Mucosa of descending colon (tissue), 3 donors: ENCODE results near the gene RHOG. TPM values are rescaled to one million over a fixed set of nuclear protein-coding genes. Genes with fewer than 3 reads are reported as not detected.
A peak's percentile ranks its signal among the peaks of the same experiment; 100 is the strongest.

Source experiments
- ATAC-seq: fragments of 200-7000 bp; cut with Tn5 transposase; one replicate; pipeline ENCODE4 v1.9.1; 2020; ENCODE audit warnings: mild to moderate bottlenecking, moderate library complexity
- DNase-seq, 3 donors: peaks; one replicate each; pipeline ENCODE4 v3.0.0-alpha.2; 2020
- H3K36me3 ChIP-seq: fragments of 200-600 bp; one replicate; pipeline ENCODE4 v1.8.0; 2021; ENCODE audit warnings: low read depth, mild to moderate bottlenecking
- H3K4me1 ChIP-seq: fragments of 200-600 bp; one replicate; pipeline ENCODE4 v1.8.0; 2021; ENCODE audit warnings: low read depth, mild to moderate bottlenecking
- H3K4me3 ChIP-seq: fragments of 200-600 bp; one replicate; pipeline ENCODE4 v1.8.0; 2021; ENCODE audit warnings: mild to moderate bottlenecking
- H3K9me3 ChIP-seq: fragments of 200-600 bp; one replicate; pipeline ENCODE4 v1.8.0; 2021; ENCODE audit warnings: mild to moderate bottlenecking
- CTCF ChIP-seq: fragments of 200-600 bp; IDR thresholded peaks from one replicate; pipeline ENCODE4 v1.8.0; 2022; ENCODE audit warnings: antibody characterized with exemption, mild to moderate bottlenecking
- intact Hi-C, 2 donors: fragments of 100-400 bp; cut with DNase I in 1 of 2; cut with micrococcal nuclease in 1 of 2; formaldehyde crosslinking; loops; one replicate each; pipeline versions ENCODE4 v1.11.0 to v1.11.1; 2022; cut with DNase I, micrococcal nuclease
- total RNA-seq, 3 donors: library from RNA; stranded (reverse); fragmentation: NEBNext Ultra II Directional in 2 of 3; extraction: Animal tissue kit (Norgen Biotek cat#: 25700) in 2 of 3; gene quantifications; one replicate each; pipeline versions ENCODE4 v1.2.1 to v1.2.4, GENCODE V29; 2021 to 2023
- donor health status: DM: no; HTN: no; CAD: no; lungs with moderate emphysema.
- donor health status: DM: no; HTN: no; CAD: no.
- donor health status: DM: no; HTN: yes; CAD: no.

Gene RHOG
- total RNA-seq, 3 donors from 2014 or later: 62.7 to 77.2 (median 74.1) TPM

DNA sequence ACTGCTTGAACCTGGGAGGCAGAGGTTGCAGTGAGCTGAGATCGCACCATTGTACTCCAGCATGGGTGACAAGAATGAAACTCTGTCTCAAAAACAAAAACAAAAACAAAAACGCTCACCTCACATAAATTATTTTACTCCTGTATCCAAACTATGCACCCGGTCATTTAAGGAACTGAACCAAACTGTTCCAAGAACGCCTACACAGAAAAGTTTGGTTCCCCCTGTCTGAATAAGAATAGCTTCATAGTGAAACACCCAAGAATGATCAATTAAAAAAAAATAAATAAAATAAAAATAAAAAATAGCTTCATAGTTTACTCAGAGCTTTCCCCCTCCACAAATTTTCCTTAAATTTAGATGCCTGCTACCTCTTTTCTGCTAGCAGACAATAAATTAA lies 57.1 kb downstream of the RHOG start:
- no peak for ATAC-seq
- Histone ChIP-seq H3K4me3 (no peak overlapping the region), H3K4me1 (peaks cover 8% of the 10 kb centered on the region), H3K9me3 (no peaks in the 10 kb centered on the region), H3K36me3 (no peaks in the 10 kb centered on the region)
- intact Hi-C loops: no loop called here
- no peak for TF ChIP-seq CTCF
- no peak for DNase-seq

DNA sequence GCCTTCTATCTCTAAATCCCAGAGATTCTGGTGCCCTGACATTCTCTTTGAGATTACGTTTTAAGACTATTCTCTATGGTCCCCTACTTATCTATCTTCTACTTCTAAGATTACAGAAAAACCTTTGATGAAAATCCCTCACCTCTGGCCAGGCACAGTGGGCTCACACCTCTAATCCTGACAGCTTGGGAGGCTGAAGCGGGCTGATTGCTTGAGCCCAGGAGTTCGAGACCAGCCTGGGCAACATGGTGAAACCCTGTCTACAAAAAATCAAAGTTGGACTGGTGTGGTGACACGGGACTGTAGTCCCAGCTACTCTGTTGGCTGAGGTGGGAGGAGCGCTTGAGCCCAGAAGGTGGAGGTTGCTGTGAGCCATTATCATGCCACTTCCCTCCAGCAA lies 57.8 kb downstream of the RHOG start:
- TF ChIP-seq CTCF: no peak
- no peaks in the 10 kb centered on the region for H3K36me3 ChIP-seq
- intact Hi-C loops: no loop called here
- no peaks in the 10 kb centered on the region for H3K9me3 ChIP-seq
- DNase-seq (no peak), ATAC-seq (peak; percentile 22)
- H3K4me3 ChIP-seq: no peak overlapping the region
- peaks cover 8% of the 10 kb centered on the region for H3K4me1 ChIP-seq

DNA sequence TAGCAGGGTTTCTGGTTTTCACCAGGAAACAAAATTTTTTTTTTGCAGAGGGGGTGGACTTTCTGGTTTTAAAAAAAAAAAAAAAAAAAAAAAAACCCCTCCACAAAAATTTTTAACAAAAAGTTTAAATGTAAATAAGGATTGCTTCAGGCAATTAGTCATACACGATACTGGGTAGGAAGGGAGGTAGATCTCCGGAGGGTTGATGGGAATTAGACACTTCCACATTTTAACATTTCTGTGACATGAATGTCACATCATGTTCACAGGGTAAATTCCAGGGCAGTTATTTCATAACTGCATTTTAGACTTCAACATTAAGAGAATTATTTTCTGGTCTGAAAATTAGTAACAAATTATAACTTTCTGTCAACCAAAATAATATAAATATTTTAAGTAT lies 59.3 kb downstream of the RHOG start:
- DNase-seq: no peak
- H3K4me1 ChIP-seq: peaks cover 7% of the 10 kb centered on the region
- ATAC-seq: no peak

More for the DNA sequence above, 59.3 kb downstream of the RHOG start:
- intact Hi-C loops: no loop called here
- peaks cover 5% of the 10 kb centered on the region for H3K36me3 ChIP-seq
- H3K4me3 ChIP-seq: no peak overlapping the region
- H3K9me3 ChIP-seq: no peaks in the 10 kb centered on the region
- no peak for TF ChIP-seq CTCF

Other genes with a start within 250 kb of the RHOG start
- gene ART5, start 199.0 kb downstream of the RHOG start, total RNA-seq: not detected
- gene ART1, start 195.8 kb downstream of the RHOG start, total RNA-seq: 1 to 10 TPM in 1 of 3 donors, not detected in 2; 1.8 TPM
- 1 to 10 TPM; 1.1 to 1.5 (median 1.4) TPM for gene CHRNA10, start 169.6 kb downstream of the RHOG start, total RNA-seq
- 10 to 100 TPM; 53.7 to 69.7 (median 60.6) TPM for gene NUP98, start 43.4 kb downstream of the RHOG start, total RNA-seq
- 10 to 100 TPM; 15.7 to 32.8 (median 25.9) TPM for gene PGAP2, start 32.4 kb downstream of the RHOG start, total RNA-seq
- 10 to 100 TPM; 56.1 to 74.8 (median 72.5) TPM for gene STIM1, start 14.7 kb upstream of the RHOG start, total RNA-seq